ENCODE data around the gene DNAJC15.

Gene DNAJC15

GRCh38 chr13:43111559-43112400 is 88.4 kb downstream of the DNAJC15 start:
- H3K4me1 ChIP-seq (ENCODE audit: insufficient read depth, low read length): no peaks in the 10 kb centered on the region

DNA sequence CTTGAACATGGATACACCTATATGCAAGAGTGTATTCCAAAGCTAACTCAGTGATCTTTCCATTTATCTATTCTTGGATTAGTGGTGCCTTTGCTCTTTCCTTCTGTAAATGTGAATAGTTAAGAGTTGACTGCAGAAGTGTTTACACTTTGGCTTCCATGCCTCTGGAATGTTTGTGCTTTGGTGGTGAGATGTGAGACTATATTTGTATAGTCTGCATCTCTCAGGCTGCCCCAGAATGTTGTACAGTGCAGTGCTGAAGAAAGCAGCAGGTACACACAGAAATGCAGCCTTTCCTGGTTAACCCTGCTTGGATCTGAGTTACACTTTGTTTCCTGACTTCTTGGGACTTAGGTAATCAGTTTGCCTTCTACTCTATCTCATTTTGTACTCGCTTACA is 90.2 kb downstream of the DNAJC15 start:
- no peaks in the 10 kb centered on the region for H3K27me3 ChIP-seq (ENCODE audit: insufficient read depth, low read length)
- WGBS: 60% methylated on average over 1 of the region's 1 CpG
- H3K4me3 ChIP-seq (ENCODE audit: low read length): no peak overlapping the region
- H3K9ac ChIP-seq (ENCODE audit: low read depth, low read length): no peak overlapping the region
- H3K4me1 ChIP-seq (ENCODE audit: insufficient read depth, low read length): no peaks in the 10 kb centered on the region
- no peak overlapping the region for H3K27ac ChIP-seq (ENCODE audit: low read depth, low read length)
- H3K36me3 ChIP-seq (ENCODE audit: insufficient read depth, low read length): no peaks in the 10 kb centered on the region
- H3K9me3 ChIP-seq (ENCODE audit: insufficient read depth, low read depth, low read length): no peaks in the 10 kb centered on the region

More at GRCh38 chr13:43111559-43112400, 88.4 kb downstream of the DNAJC15 start:
- no peaks in the 10 kb centered on the region for H3K27me3 ChIP-seq (ENCODE audit: insufficient read depth, low read length)
- no peaks in the 10 kb centered on the region for H3K9me3 ChIP-seq (ENCODE audit: insufficient read depth, low read depth, low read length)
- 89% methylated on average over 6 of the region's 7 CpGs for WGBS
- no peak overlapping the region for H3K4me3 ChIP-seq (ENCODE audit: low read length)
- H3K36me3 ChIP-seq (ENCODE audit: insufficient read depth, low read length): peaks cover 9% of the 10 kb centered on the region
- H3K9ac ChIP-seq (ENCODE audit: low read depth, low read length): no peak overlapping the region
- H3K27ac ChIP-seq (ENCODE audit: low read depth, low read length): no peak overlapping the region

GRCh38 chr13:43114504-43114903 is 91.1 kb downstream of the DNAJC15 start:
- Histone ChIP-seq H3K4me1 (ENCODE audit: insufficient read depth, low read length) (no peaks in the 10 kb centered on the region), H3K9ac (ENCODE audit: low read depth, low read length) (no peak overlapping the region), H3K9me3 (ENCODE audit: insufficient read depth, low read depth, low read length) (no peaks in the 10 kb centered on the region), H3K27ac (ENCODE audit: low read depth, low read length) (no peak overlapping the region), H3K27me3 (ENCODE audit: insufficient read depth, low read length) (no peaks in the 10 kb centered on the region), H3K36me3 (ENCODE audit: insufficient read depth, low read length) (no peaks in the 10 kb centered on the region), H3K4me3 (ENCODE audit: low read length) (no peak overlapping the region)
- WGBS: 58% methylated on average over 1 of the region's 1 CpG

GRCh38 chr13:43115141-43115540 is 91.8 kb downstream of the DNAJC15 start:
- no peaks in the 10 kb centered on the region for H3K36me3 ChIP-seq (ENCODE audit: insufficient read depth, low read length)
- 91% methylated on average over 1 of the region's 3 CpGs for WGBS
- no peaks in the 10 kb centered on the region for H3K4me1 ChIP-seq (ENCODE audit: insufficient read depth, low read length)
- no peaks in the 10 kb centered on the region for H3K9me3 ChIP-seq (ENCODE audit: insufficient read depth, low read depth, low read length)
- no peak overlapping the region for H3K9ac ChIP-seq (ENCODE audit: low read depth, low read length)
- no peak overlapping the region for H3K4me3 ChIP-seq (ENCODE audit: low read length)
- no peak overlapping the region for H3K27ac ChIP-seq (ENCODE audit: low read depth, low read length)
- H3K27me3 ChIP-seq (ENCODE audit: insufficient read depth, low read length): no peaks in the 10 kb centered on the region

DNA sequence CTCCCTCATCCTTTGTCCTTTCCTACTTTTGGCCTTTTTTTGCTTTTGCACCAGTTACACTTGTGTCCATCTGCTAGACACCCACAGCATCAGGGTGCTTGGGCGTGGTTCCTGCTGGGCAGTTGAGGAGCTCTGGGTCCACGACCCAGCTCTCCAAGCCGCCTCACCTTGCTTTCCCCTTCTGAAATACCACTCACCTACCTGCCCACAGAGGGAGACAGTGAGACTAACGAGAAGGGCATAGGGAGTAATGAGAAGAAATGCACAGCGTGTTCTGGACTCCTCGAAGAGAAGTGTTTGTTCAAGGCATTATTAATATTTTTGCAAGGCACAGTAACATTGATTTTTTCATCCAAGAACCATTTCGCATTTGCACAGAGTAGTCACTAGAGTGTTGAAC is 92.9 kb downstream of the DNAJC15 start:
- Histone ChIP-seq H3K9me3 (ENCODE audit: insufficient read depth, low read depth, low read length) (no peaks in the 10 kb centered on the region), H3K4me3 (ENCODE audit: low read length) (no peak overlapping the region), H3K9ac (ENCODE audit: low read depth, low read length) (no peak overlapping the region), H3K27me3 (ENCODE audit: insufficient read depth, low read length) (no peaks in the 10 kb centered on the region), H3K4me1 (ENCODE audit: insufficient read depth, low read length) (no peaks in the 10 kb centered on the region), H3K36me3 (ENCODE audit: insufficient read depth, low read length) (no peaks in the 10 kb centered on the region), H3K27ac (ENCODE audit: low read depth, low read length) (no peak overlapping the region)
- WGBS: 95% methylated on average over 7 of the region's 7 CpGs

- H3K9me3 ChIP-seq (ENCODE audit: insufficient read depth, low read depth, low read length): no peaks in the 10 kb centered on the region
- H3K4me3 ChIP-seq (ENCODE audit: low read length): no peak overlapping the region
- H3K36me3 ChIP-seq (ENCODE audit: insufficient read depth, low read length): no peaks in the 10 kb centered on the region
- H3K27me3 ChIP-seq (ENCODE audit: insufficient read depth, low read length): no peaks in the 10 kb centered on the region
- no peak overlapping the region for H3K27ac ChIP-seq (ENCODE audit: low read depth, low read length)
- no peaks in the 10 kb centered on the region for H3K4me1 ChIP-seq (ENCODE audit: insufficient read depth, low read length)
- no peak overlapping the region for H3K9ac ChIP-seq (ENCODE audit: low read depth, low read length)
- WGBS: 92% methylated on average over 6 of the region's 6 CpGs
These were observed 95.1 kb downstream of the DNAJC15 start for GRCh38 chr13:43118521-43118920.

DNA sequence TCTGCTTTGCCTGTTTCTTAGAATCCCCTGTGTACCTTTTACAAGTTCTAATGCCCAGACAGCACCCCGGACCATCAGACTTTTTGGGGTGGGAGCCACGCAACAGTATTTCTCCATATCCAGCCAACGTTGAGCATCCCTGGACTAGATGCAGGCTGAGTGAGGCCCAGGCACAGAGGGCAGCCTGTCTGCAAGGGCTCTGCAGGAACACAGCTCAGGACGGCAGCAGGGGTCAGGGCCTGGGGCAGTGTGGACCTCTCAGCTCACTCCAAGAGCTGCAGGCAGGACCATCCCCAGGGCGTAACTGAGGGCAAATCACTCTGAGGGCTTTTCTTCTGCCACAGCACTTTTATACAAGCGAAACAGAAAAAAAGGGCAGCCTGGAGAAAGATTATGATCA is 95.8 kb downstream of the DNAJC15 start:
- WGBS: 69% methylated on average over 6 of the region's 6 CpGs
- Histone ChIP-seq H3K27ac (ENCODE audit: low read depth, low read length) (no peak overlapping the region), H3K36me3 (ENCODE audit: insufficient read depth, low read length) (no peaks in the 10 kb centered on the region), H3K4me3 (ENCODE audit: low read length) (no peak overlapping the region), H3K27me3 (ENCODE audit: insufficient read depth, low read length) (no peaks in the 10 kb centered on the region), H3K4me1 (ENCODE audit: insufficient read depth, low read length) (no peaks in the 10 kb centered on the region), H3K9me3 (ENCODE audit: insufficient read depth, low read depth, low read length) (no peaks in the 10 kb centered on the region), H3K9ac (ENCODE audit: low read depth, low read length) (no peak overlapping the region)

DNA sequence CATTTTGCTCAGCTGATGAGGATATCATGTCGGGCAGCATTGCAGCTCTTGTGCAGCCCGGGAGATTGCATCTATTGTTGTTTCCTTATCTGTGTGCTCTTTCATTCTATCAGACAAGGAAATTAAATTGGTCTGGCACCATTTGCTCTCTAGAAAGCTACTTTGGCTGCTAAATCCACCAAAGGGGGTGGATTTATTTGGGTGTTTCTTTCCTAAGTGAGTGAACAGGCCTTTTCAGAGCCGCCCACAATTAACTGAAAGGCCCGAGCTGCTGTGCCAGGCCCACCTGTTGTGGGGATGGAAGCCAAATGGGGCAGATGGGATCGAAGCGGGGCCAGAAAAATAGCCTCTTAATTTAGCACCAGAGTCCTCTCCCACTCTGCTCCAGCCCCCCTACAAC is 99.4 kb downstream of the DNAJC15 start:
- Histone ChIP-seq H3K27me3 (ENCODE audit: insufficient read depth, low read length) (no peaks in the 10 kb centered on the region), H3K4me1 (ENCODE audit: insufficient read depth, low read length) (peaks cover 16% of the 10 kb centered on the region), H3K9ac (ENCODE audit: low read depth, low read length) (no peak overlapping the region), H3K4me3 (ENCODE audit: low read length) (no peak overlapping the region), H3K9me3 (ENCODE audit: insufficient read depth, low read depth, low read length) (no peaks in the 10 kb centered on the region), H3K36me3 (ENCODE audit: insufficient read depth, low read length) (no peaks in the 10 kb centered on the region), H3K27ac (ENCODE audit: low read depth, low read length) (no peak overlapping the region)
- 92% methylated on average over 6 of the region's 6 CpGs for WGBS

DNA sequence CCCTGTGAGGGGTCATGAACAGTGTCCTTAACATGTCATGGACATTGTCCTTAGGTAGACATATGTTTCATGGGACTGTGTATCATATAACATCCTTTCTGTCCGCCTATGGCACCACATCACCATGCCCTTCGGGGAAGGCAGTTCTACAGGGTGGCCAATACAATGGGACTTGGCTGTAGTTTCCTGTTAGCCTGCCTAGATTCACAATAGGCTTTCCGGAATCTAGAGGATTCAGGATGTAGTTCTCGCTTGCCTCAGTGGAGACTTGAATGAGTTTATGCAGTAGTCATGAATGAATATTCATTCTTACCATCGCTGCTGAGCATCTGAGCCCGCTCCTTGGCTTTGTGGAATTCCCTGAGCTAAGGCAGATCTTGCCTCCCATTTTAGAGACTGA is 100.5 kb downstream of the DNAJC15 start:
- no peaks in the 10 kb centered on the region for H3K27me3 ChIP-seq (ENCODE audit: insufficient read depth, low read length)

GRCh38 chr13:43124490-43124889 is 101.1 kb downstream of the DNAJC15 start:
- WGBS: 90% methylated on average over 8 of the region's 8 CpGs
- H3K4me1 ChIP-seq (ENCODE audit: insufficient read depth, low read length): peaks cover 18% of the 10 kb centered on the region
- no peaks in the 10 kb centered on the region for H3K9me3 ChIP-seq (ENCODE audit: insufficient read depth, low read depth, low read length)
- no peaks in the 10 kb centered on the region for H3K36me3 ChIP-seq (ENCODE audit: insufficient read depth, low read length)
- H3K27me3 ChIP-seq (ENCODE audit: insufficient read depth, low read length): no peaks in the 10 kb centered on the region
- no peak overlapping the region for H3K4me3 ChIP-seq (ENCODE audit: low read length)
- H3K27ac ChIP-seq (ENCODE audit: low read depth, low read length): no peak overlapping the region
- H3K9ac ChIP-seq (ENCODE audit: low read depth, low read length): no peak overlapping the region

More for the DNA sequence above, 100.5 kb downstream of the DNAJC15 start:
- no peak overlapping the region for H3K27ac ChIP-seq (ENCODE audit: low read depth, low read length)
- no peaks in the 10 kb centered on the region for H3K36me3 ChIP-seq (ENCODE audit: insufficient read depth, low read length)
- H3K9me3 ChIP-seq (ENCODE audit: insufficient read depth, low read depth, low read length): no peaks in the 10 kb centered on the region
- no peak overlapping the region for H3K9ac ChIP-seq (ENCODE audit: low read depth, low read length)
- peaks cover 18% of the 10 kb centered on the region for H3K4me1 ChIP-seq (ENCODE audit: insufficient read depth, low read length)
- H3K4me3 ChIP-seq (ENCODE audit: low read length): no peak overlapping the region
- 95% methylated on average over 6 of the region's 6 CpGs for WGBS

DNA sequence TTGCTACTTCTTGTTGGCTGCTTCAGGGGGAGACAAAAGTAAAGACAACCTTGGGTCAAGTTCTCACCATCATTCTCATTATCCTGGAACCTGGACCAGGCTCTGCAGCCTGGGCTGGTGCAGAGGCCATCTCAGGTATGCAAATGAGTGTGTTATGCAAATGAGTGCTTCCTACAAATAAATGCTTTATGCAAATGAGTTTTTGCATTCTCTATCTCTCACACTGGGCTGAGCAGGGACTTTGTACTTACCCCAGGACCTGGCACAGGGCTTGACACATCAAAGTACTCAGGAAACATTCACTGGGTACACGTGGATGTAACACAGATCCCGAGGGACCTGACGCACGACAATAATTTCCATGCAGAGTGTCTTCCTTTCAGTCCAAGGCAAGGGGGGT is 103.0 kb downstream of the DNAJC15 start:
- H3K27ac ChIP-seq (ENCODE audit: low read depth, low read length): no peak overlapping the region
- H3K4me3 ChIP-seq (ENCODE audit: low read length): no peak overlapping the region
- peaks cover 18% of the 10 kb centered on the region for H3K4me1 ChIP-seq (ENCODE audit: insufficient read depth, low read length)
- H3K9me3 ChIP-seq (ENCODE audit: insufficient read depth, low read depth, low read length): no peaks in the 10 kb centered on the region
- WGBS: 87% methylated on average over 4 of the region's 4 CpGs
- no peak overlapping the region for H3K9ac ChIP-seq (ENCODE audit: low read depth, low read length)
- no peaks in the 10 kb centered on the region for H3K36me3 ChIP-seq (ENCODE audit: insufficient read depth, low read length)
- H3K27me3 ChIP-seq (ENCODE audit: insufficient read depth, low read length): no peaks in the 10 kb centered on the region

Measured in HUES64 (cell line).